ENCODE measurements around the gene PDXP.

- TF ChIP-seq, protein P1, sequence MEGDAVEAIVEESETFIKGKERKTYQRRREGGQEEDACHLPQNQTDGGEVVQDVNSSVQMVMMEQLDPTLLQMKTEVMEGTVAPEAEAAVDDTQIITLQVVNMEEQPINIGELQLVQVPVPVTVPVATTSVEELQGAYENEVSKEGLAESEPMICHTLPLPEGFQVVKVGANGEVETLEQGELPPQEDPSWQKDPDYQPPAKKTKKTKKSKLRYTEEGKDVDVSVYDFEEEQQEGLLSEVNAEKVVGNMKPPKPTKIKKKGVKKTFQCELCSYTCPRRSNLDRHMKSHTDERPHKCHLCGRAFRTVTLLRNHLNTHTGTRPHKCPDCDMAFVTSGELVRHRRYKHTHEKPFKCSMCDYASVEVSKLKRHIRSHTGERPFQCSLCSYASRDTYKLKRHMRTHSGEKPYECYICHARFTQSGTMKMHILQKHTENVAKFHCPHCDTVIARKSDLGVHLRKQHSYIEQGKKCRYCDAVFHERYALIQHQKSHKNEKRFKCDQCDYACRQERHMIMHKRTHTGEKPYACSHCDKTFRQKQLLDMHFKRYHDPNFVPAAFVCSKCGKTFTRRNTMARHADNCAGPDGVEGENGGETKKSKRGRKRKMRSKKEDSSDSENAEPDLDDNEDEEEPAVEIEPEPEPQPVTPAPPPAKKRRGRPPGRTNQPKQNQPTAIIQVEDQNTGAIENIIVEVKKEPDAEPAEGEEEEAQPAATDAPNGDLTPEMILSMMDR (IDR thresholded peaks at IDR 0.05; ENCODE audit: low read depth, low read length, poor library complexity, severe bottlenecking) = no peak
- no peak for TF ChIP-seq EZH2phosphoT487 (IDR thresholded peaks at IDR 0.05; ENCODE audit: borderline replicate concordance, low read length)
Measured at GRCh38 chr22:37624017-37624365, 34.5 kb upstream of the PDXP start.

Data from DOHH2 (cell line).